WTC11 (cell line): ENCODE results near the gene NCS1. TPM values are rescaled to one million over a fixed set of nuclear protein-coding genes. Genes with fewer than 3 reads are reported as not detected.

Experiments used
- ATAC-seq: fragments of 200-7000 bp; cut with Tn5 transposase; 2 replicates; pipeline ENCODE4 v1.10.0; 2021; ENCODE audit warnings: mild to moderate bottlenecking, moderate library complexity
- CTCF ChIA-PET: fragments of 300-600 bp; sonication (Branson Sonifier 250); formaldehyde crosslinking; loops from one replicate; lab custom pipeline; 2021; ENCODE audit warnings: antibody characterized with exemption; lab: Charles Lee
- POLR2A ChIA-PET: fragments of 350-600 bp; sonication (Branson Sonifier 250); formaldehyde crosslinking; loops from one replicate; lab custom pipeline; 2021; ENCODE audit warnings: antibody characterized with exemption; lab: Charles Lee
- DNase-seq: peaks from one replicate; pipeline ENCODE4 v3.0.0; 2021; ENCODE audit warnings: low spot score
- H3K27ac Mint-ChIP-seq: 2 replicates; pipeline ENCODE4 v1.8.0; 2021; ENCODE audit warnings: mixed read lengths
- H3K27me3 Mint-ChIP-seq: 2 replicates; pipeline ENCODE4 v1.8.0; 2021; ENCODE audit warnings: low read depth, mild to moderate bottlenecking, moderate library complexity, mixed read lengths
- H3K36me3 Mint-ChIP-seq: 2 replicates; pipeline ENCODE4 v1.8.0; 2021; ENCODE audit warnings: mixed read lengths
- H3K4me1 Mint-ChIP-seq: 2 replicates; pipeline ENCODE4 v1.8.0; 2022; ENCODE audit warnings: mixed read lengths
- H3K4me3 Mint-ChIP-seq: 2 replicates; pipeline ENCODE4 v1.8.0; 2021; ENCODE audit warnings: mild to moderate bottlenecking, moderate library complexity, mixed read lengths
- H3K9me3 Mint-ChIP-seq: 2 replicates; pipeline ENCODE4 v1.8.0; 2021; ENCODE audit warnings: mixed read lengths
- AR ChIP-seq: fragments of 250-450 bp; sonication (Bioruptor Pico); IDR thresholded peaks from 2 replicates; pipeline ENCODE4 v1.9.0; 2021; ENCODE audit warnings: mild to moderate bottlenecking
- ATF6 ChIP-seq: sonication (generic); formaldehyde crosslinking; IDR thresholded peaks from 2 replicates; pipeline ENCODE4 v1.8.1; 2023; ENCODE audit warnings: mild to moderate bottlenecking, missing genetic modification reagents
- EMX1 ChIP-seq: fragments of 250-450 bp; sonication (Bioruptor Pico); IDR thresholded peaks from 2 replicates; pipeline ENCODE4 v1.8.0; 2021; ENCODE audit warnings: mild to moderate bottlenecking
- GABPB1 ChIP-seq: sonication (generic); formaldehyde crosslinking; IDR thresholded peaks from 2 replicates; pipeline ENCODE4 v1.8.1; 2023; ENCODE audit warnings: mild to moderate bottlenecking, missing genetic modification reagents
- HMGA2 ChIP-seq: fragments of 250-450 bp; sonication (Bioruptor Pico); IDR thresholded peaks from 2 replicates; pipeline ENCODE4 v1.4.0; 2021; ENCODE audit warnings: mild to moderate bottlenecking, moderate library complexity
- IRF1 ChIP-seq: sonication (generic); formaldehyde crosslinking; IDR thresholded peaks from 2 replicates; pipeline ENCODE4 v1.8.0; 2023; ENCODE audit warnings: missing genetic modification reagents
- JUN ChIP-seq: sonication (generic); formaldehyde crosslinking; IDR thresholded peaks from 2 replicates; pipeline ENCODE4 v1.8.0; 2023; ENCODE audit warnings: mild to moderate bottlenecking, missing genetic modification reagents
- NR1H2 ChIP-seq: sonication (generic); formaldehyde crosslinking; IDR thresholded peaks from 2 replicates; pipeline ENCODE4 v1.9.0; 2021; ENCODE audit warnings: mild to moderate bottlenecking, moderate library complexity, missing genetic modification reagents
- NR2C2 ChIP-seq: sonication (generic); formaldehyde crosslinking; IDR thresholded peaks from 2 replicates; pipeline ENCODE4 v1.8.0; 2022; ENCODE audit warnings: mild to moderate bottlenecking, missing genetic modification reagents
- NR3C1 ChIP-seq: sonication (generic); formaldehyde crosslinking; conservative IDR thresholded peaks from 2 replicates; pipeline ENCODE4 v1.8.1; 2023; ENCODE audit warnings: low read depth, mild to moderate bottlenecking, missing genetic modification reagents
- SMAD3 ChIP-seq: sonication (generic); formaldehyde crosslinking; IDR thresholded peaks from 2 replicates; pipeline ENCODE4 v1.8.0; 2022; ENCODE audit warnings: missing genetic modification reagents, mild to moderate bottlenecking, borderline replicate concordance
- SMAD4 ChIP-seq: sonication (generic); formaldehyde crosslinking; IDR thresholded peaks from 2 replicates; pipeline ENCODE4 v1.8.0; 2022; ENCODE audit warnings: mild to moderate bottlenecking, missing genetic modification reagents
- TCF7 ChIP-seq: sonication (generic); formaldehyde crosslinking; IDR thresholded peaks from 2 replicates; pipeline ENCODE4 v1.8.0; 2022; ENCODE audit warnings: mild to moderate bottlenecking, low read depth, missing genetic modification reagents, moderate library complexity
- ZNF425 ChIP-seq: fragments of 250-450 bp; sonication (Bioruptor Pico); conservative IDR thresholded peaks from 2 replicates; pipeline ENCODE4 v1.9.0; 2021; ENCODE audit warnings: mild to moderate bottlenecking
- ZNF671 ChIP-seq: fragments of 250-450 bp; sonication (Bioruptor Pico); IDR thresholded peaks from 2 replicates; pipeline ENCODE4 v1.8.0; 2021; ENCODE audit warnings: mild to moderate bottlenecking
- total RNA-seq: library from RNA; stranded (reverse); gene quantifications from 3 replicates; pipeline ENCODE4 v1.2.3, GENCODE V29; 2021
- TF ChIP-seq, protein P1 (sequence below): sonication (generic); formaldehyde crosslinking; IDR thresholded peaks from 2 replicates; pipeline ENCODE4 v1.8.0; 2022; ENCODE audit warnings: missing genetic modification reagents
- TF ChIP-seq, protein P2 (sequence below): sonication (generic); formaldehyde crosslinking; IDR thresholded peaks from 2 replicates; pipeline ENCODE4 v1.8.0; 2022; ENCODE audit warnings: mild to moderate bottlenecking, missing genetic modification reagents
- TF ChIP-seq, protein P3 (sequence below): sonication (generic); formaldehyde crosslinking; conservative IDR thresholded peaks from 2 replicates; pipeline ENCODE4 v1.8.1; 2022; ENCODE audit warnings: mild to moderate bottlenecking, missing genetic modification reagents
- TF ChIP-seq, protein P4 (sequence below): sonication (generic); formaldehyde crosslinking; IDR thresholded peaks from 2 replicates; pipeline ENCODE4 v1.8.0; 2023; ENCODE audit warnings: mild to moderate bottlenecking, missing genetic modification reagents

NCS1 gene
- total RNA-seq, 1 experiment from 2014 or later = 32.4 TPM

DNA sequence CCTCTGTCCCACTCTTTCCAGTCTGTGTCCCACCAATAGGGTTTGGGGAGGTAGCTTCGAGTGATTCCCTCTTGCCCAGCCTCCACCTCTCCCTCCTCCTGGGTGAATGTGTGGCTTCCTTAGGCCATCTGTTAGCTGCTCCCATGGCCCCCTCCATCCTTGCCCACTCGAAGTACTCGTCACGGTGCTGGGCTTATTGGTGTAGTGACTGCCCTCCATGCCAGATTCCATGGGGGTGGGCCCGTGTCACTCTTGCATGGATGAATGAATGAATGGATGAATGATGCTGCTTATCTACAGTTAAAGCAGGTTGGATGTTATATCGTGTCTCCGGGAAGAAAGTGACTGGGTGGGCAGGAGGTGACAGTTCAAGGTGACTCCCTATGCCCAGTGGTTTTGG lies 112.5 kb downstream of the NCS1 start:
- no peaks in the 10 kb centered on the region for H3K36me3 Mint-ChIP-seq
- no peaks in the 10 kb centered on the region for H3K9me3 Mint-ChIP-seq
- peaks cover 15% of the 10 kb centered on the region for H3K4me1 Mint-ChIP-seq
- no peaks in the 10 kb centered on the region for H3K27me3 Mint-ChIP-seq
- POLR2A ChIA-PET = no interaction called here
- no peak overlapping the region for H3K4me3 Mint-ChIP-seq
- CTCF ChIA-PET = interaction anchor here (1.4 to 1.8 kb wide), 2 partner anchors 28 to 30 kb away, joined by 3 to 5 read pairs; no protein-coding TSS in a partner anchor
- no peak overlapping the region for H3K27ac Mint-ChIP-seq
- ATAC-seq (no peak), DNase-seq (no peak)
- TF ChIP-seq SMAD4 (CRISPR knock-in tag) (no peak), NR3C1 (CRISPR knock-in tag) (no peak), ZNF425 (CRISPR knock-in tag) (no peak), HMGA2 (CRISPR knock-in tag) (no peak)
- TF ChIP-seq, protein P1, sequence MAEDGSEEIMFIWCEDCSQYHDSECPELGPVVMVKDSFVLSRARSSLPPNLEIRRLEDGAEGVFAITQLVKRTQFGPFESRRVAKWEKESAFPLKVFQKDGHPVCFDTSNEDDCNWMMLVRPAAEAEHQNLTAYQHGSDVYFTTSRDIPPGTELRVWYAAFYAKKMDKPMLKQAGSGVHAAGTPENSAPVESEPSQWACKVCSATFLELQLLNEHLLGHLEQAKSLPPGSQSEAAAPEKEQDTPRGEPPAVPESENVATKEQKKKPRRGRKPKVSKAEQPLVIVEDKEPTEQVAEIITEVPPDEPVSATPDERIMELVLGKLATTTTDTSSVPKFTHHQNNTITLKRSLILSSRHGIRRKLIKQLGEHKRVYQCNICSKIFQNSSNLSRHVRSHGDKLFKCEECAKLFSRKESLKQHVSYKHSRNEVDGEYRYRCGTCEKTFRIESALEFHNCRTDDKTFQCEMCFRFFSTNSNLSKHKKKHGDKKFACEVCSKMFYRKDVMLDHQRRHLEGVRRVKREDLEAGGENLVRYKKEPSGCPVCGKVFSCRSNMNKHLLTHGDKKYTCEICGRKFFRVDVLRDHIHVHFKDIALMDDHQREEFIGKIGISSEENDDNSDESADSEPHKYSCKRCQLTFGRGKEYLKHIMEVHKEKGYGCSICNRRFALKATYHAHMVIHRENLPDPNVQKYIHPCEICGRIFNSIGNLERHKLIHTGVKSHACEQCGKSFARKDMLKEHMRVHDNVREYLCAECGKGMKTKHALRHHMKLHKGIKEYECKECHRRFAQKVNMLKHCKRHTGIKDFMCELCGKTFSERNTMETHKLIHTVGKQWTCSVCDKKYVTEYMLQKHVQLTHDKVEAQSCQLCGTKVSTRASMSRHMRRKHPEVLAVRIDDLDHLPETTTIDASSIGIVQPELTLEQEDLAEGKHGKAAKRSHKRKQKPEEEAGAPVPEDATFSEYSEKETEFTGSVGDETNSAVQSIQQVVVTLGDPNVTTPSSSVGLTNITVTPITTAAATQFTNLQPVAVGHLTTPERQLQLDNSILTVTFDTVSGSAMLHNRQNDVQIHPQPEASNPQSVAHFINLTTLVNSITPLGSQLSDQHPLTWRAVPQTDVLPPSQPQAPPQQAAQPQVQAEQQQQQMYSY = no peak
- TF ChIP-seq, protein P2, sequence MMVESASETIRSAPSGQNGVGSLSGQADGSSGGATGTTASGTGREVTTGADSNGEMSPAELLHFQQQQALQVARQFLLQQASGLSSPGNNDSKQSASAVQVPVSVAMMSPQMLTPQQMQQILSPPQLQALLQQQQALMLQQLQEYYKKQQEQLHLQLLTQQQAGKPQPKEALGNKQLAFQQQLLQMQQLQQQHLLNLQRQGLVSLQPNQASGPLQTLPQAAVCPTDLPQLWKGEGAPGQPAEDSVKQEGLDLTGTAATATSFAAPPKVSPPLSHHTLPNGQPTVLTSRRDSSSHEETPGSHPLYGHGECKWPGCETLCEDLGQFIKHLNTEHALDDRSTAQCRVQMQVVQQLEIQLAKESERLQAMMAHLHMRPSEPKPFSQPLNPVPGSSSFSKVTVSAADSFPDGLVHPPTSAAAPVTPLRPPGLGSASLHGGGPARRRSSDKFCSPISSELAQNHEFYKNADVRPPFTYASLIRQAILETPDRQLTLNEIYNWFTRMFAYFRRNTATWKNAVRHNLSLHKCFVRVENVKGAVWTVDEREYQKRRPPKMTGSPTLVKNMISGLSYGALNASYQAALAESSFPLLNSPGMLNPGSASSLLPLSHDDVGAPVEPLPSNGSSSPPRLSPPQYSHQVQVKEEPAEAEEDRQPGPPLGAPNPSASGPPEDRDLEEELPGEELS (CRISPR knock-in tag) = no peak
- TF ChIP-seq, protein P3, sequence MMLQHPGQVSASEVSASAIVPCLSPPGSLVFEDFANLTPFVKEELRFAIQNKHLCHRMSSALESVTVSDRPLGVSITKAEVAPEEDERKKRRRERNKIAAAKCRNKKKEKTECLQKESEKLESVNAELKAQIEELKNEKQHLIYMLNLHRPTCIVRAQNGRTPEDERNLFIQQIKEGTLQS (CRISPR knock-in tag) = no peak

GRCh38 chr9:130285271-130285670 lies 113.1 kb downstream of the NCS1 start:
- ChIA-PET POLR2A (no interaction called here), CTCF (interaction anchor here (1.8 kb wide), 1 partner anchor 30 kb away, joined by 5 read pairs; no protein-coding TSS in a partner anchor)
- Mint-ChIP-seq H3K36me3 (no peaks in the 10 kb centered on the region), H3K27ac (no peak overlapping the region), H3K27me3 (no peaks in the 10 kb centered on the region), H3K9me3 (no peaks in the 10 kb centered on the region), H3K4me1 (peaks cover 15% of the 10 kb centered on the region), H3K4me3 (no peak overlapping the region)
- DNase-seq (no peak), ATAC-seq (no peak)
- no peak for TF ChIP-seq NR1H2 (CRISPR knock-in tag)
- TF ChIP-seq ATF6 (CRISPR knock-in tag) = no peak
- no peak for TF ChIP-seq IRF1 (CRISPR knock-in tag)
- TF ChIP-seq, protein P4, sequence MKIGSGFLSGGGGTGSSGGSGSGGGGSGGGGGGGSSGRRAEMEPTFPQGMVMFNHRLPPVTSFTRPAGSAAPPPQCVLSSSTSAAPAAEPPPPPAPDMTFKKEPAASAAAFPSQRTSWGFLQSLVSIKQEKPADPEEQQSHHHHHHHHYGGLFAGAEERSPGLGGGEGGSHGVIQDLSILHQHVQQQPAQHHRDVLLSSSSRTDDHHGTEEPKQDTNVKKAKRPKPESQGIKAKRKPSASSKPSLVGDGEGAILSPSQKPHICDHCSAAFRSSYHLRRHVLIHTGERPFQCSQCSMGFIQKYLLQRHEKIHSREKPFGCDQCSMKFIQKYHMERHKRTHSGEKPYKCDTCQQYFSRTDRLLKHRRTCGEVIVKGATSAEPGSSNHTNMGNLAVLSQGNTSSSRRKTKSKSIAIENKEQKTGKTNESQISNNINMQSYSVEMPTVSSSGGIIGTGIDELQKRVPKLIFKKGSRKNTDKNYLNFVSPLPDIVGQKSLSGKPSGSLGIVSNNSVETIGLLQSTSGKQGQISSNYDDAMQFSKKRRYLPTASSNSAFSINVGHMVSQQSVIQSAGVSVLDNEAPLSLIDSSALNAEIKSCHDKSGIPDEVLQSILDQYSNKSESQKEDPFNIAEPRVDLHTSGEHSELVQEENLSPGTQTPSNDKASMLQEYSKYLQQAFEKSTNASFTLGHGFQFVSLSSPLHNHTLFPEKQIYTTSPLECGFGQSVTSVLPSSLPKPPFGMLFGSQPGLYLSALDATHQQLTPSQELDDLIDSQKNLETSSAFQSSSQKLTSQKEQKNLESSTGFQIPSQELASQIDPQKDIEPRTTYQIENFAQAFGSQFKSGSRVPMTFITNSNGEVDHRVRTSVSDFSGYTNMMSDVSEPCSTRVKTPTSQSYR (CRISPR knock-in tag) = no peak
- TF ChIP-seq EMX1 (CRISPR knock-in tag) = no peak
- no peak for TF ChIP-seq ZNF671 (CRISPR knock-in tag)
- no peak for TF ChIP-seq AR (CRISPR knock-in tag)
- TF ChIP-seq NR2C2 = no peak
- TF ChIP-seq SMAD3 (CRISPR knock-in tag) = no peak
- TF ChIP-seq NR3C1 (CRISPR knock-in tag) = no peak
- no peak for TF ChIP-seq JUN
- TF ChIP-seq TCF7 (CRISPR knock-in tag) = no peak
- TF ChIP-seq GABPB1 (CRISPR knock-in tag) = no peak
